HCT116 (cell line): ENCODE data around the gene LIN28A. TPM values are rescaled to one million over a fixed set of nuclear protein-coding genes. Genes with fewer than 3 reads are reported as not detected.

Source experiments
- ATAC-seq: fragments of 200-7000 bp; cut with Tn5 transposase; 2 replicates; pipeline ENCODE4 v1.9.1; 2020; ENCODE audit warnings: mild to moderate bottlenecking, moderate library complexity
- BruUV-seq: library from RNA; stranded (reverse); fragments of 400-500 nt; replicated peaks from 2 replicates; lab custom pipeline; 2021; lab: Mats Ljungman, UMichigan
- CTCF ChIA-PET: fragments of 300-600 bp; sonication (Branson Sonifier 250); formaldehyde crosslinking; loops from one replicate; lab custom pipeline; 2021; ENCODE audit warnings: antibody characterized with exemption; lab: Charles Lee
- POLR2A ChIA-PET: fragments of 300-600, 350-600 bp; sonication (Branson Sonifier 250); formaldehyde crosslinking; loops from one replicate; lab custom pipeline; 2021; ENCODE audit warnings: antibody characterized with exemption; lab: Charles Lee
- RAD21 ChIA-PET, 2 experiments: fragments of 300-600 bp; sonication (Branson Sonifier 250); formaldehyde crosslinking; loops; one replicate each; lab custom pipeline; 2023; ENCODE audit warnings: low total read pairs in 2 of 2; ENCODE audit not compliant: uncharacterized antibody in 2 of 2, unreplicated experiment in 2 of 2, low non-redundant PET in 1 of 2; lab: Charles Lee
- DNase-seq: peaks from one replicate; pipeline ENCODE4 v3.0.0-alpha.2; 2010; ENCODE audit warnings: low read depth, low spot score
- H2AFZ ChIP-seq: fragments of 200-600 bp; shearing (Covaris generic), sonication (generic); 2 replicates; pipeline ENCODE4 v1.6.1; 2017; ENCODE audit warnings: low read depth, mixed run types, mixed read lengths, antibody characterized with exemption, low read length; ENCODE audit not compliant: poor library complexity, severe bottlenecking
- H3K27ac ChIP-seq: 2 replicates; pipeline ENCODE4 v1.5.1; 2012; ENCODE audit warnings: low read depth, low read length
- H3K27me3 ChIP-seq: fragments of 200-600 bp; sonication (generic); 2 replicates; pipeline ENCODE4 v1.6.1; 2016; ENCODE audit warnings: mixed run types, low read length, mixed read lengths; ENCODE audit not compliant: insufficient read depth
- H3K36me3 ChIP-seq, 2 experiments: fragments of 200-500 bp in 1 of 2; fragments of 200-600 bp in 1 of 2; sonication (Bioruptor generic) in 1 of 2; sonication (generic) in 1 of 2; 2 replicates each; pipeline versions ENCODE4 v1.5.1 to v1.6.1; 2014 to 2016; ENCODE audit warnings: low read length in 2 of 2, inconsistent platforms in 1 of 2, mixed read lengths in 1 of 2, mixed run types in 1 of 2; ENCODE audit not compliant: insufficient read depth in 2 of 2, control insufficient read depth in 1 of 2
- H3K4me1 ChIP-seq, 2 experiments: fragments of 200-600 bp in 1 of 2; sonication (generic) in 1 of 2; 2 replicates each; pipeline versions ENCODE4 v1.5.1 to v1.6.1; 2012 to 2017; ENCODE audit warnings: low read length in 2 of 2, inconsistent platforms in 1 of 2, mild to moderate bottlenecking in 1 of 2, mixed read lengths in 1 of 2, mixed run types in 1 of 2, moderate library complexity in 1 of 2; ENCODE audit not compliant: insufficient read depth in 2 of 2, control insufficient read depth in 1 of 2
- H3K4me2 ChIP-seq: fragments of 200-600 bp; sonication (generic); 2 replicates; pipeline ENCODE4 v1.6.1; 2017; ENCODE audit warnings: mixed run types, low read length, mixed read lengths
- H3K4me3 ChIP-seq, 2 experiments: fragments of 200-600 bp in 1 of 2; sonication (generic) in 1 of 2; replicated peaks in 1 of 2; 2 replicates each; pipeline ENCODE4 v1.5.1; 2011 to 2016; ENCODE audit warnings: low read length in 2 of 2, control low read depth in 1 of 2, low read depth in 1 of 2, mild to moderate bottlenecking in 1 of 2, mixed read lengths in 1 of 2, mixed run types in 1 of 2
- H3K79me2 ChIP-seq: fragments of 200-600 bp; sonication (generic); 2 replicates; pipeline ENCODE4 v1.6.1; 2017; ENCODE audit warnings: mild to moderate bottlenecking, mixed run types, low read length, moderate library complexity, mixed read lengths; ENCODE audit not compliant: insufficient read depth
- H3K9ac ChIP-seq: fragments of 200-600 bp; sonication (generic); 2 replicates; pipeline ENCODE4 v1.6.1; 2016; ENCODE audit warnings: low read length, mixed read lengths
- H3K9me2 ChIP-seq: fragments of 200-600 bp; sonication (generic), shearing (Covaris generic); 2 replicates; pipeline ENCODE4 v1.6.1; 2017; ENCODE audit warnings: mixed run types, mild to moderate bottlenecking, moderate library complexity; ENCODE audit not compliant: insufficient read depth
- H3K9me3 ChIP-seq, 2 experiments: fragments of 200-500 bp in 1 of 2; fragments of 200-600 bp in 1 of 2; sonication (Bioruptor generic) in 1 of 2; sonication (generic) in 1 of 2; 2 replicates each; pipeline ENCODE4 v1.6.1; 2014 to 2017; ENCODE audit warnings: low read length in 2 of 2, mixed read lengths in 2 of 2, inconsistent platforms in 1 of 2, low read depth in 1 of 2, mild to moderate bottlenecking in 1 of 2, mixed run types in 1 of 2, moderate library complexity in 1 of 2; ENCODE audit not compliant: control insufficient read depth in 1 of 2, insufficient read depth in 1 of 2
- H4K20me1 ChIP-seq: fragments of 200-600 bp; sonication (generic), shearing (Covaris generic); 2 replicates; pipeline ENCODE4 v1.6.1; 2017; ENCODE audit warnings: mixed run types, mild to moderate bottlenecking, moderate library complexity; ENCODE audit not compliant: insufficient read depth
- CEBPB ChIP-seq: IDR thresholded peaks from 2 replicates; pipeline ENCODE4 v1.6.1; 2012; ENCODE audit warnings: low read depth
- EZH2 ChIP-seq: fragments of 200-600 bp; sonication (generic); IDR thresholded peaks from 2 replicates; pipeline ENCODE4 v1.6.1; 2017; ENCODE audit warnings: antibody characterized with exemption, mixed run types
- SIN3A ChIP-seq: IDR thresholded peaks from 2 replicates; pipeline ENCODE4 v1.6.1; 2012; ENCODE audit warnings: low read depth
- intact Hi-C: fragments of 100-400 bp; cut with micrococcal nuclease; formaldehyde crosslinking; loops from 2 replicates; pipeline ENCODE4 v1.10.0; 2022
- total RNA-seq: library from RNA; stranded (reverse); gene quantifications from one replicate; pipeline ENCODE4 v1.2.1, GENCODE V29; 2021; ENCODE audit not compliant: unreplicated experiment
- TF ChIP-seq, protein P1 (sequence below): IDR thresholded peaks from 2 replicates; pipeline ENCODE4 v1.6.1; 2012; ENCODE audit warnings: low read depth

The LIN28A gene
- total RNA-seq, 1 experiment from 2014 or later: 1.4 TPM

DNA sequence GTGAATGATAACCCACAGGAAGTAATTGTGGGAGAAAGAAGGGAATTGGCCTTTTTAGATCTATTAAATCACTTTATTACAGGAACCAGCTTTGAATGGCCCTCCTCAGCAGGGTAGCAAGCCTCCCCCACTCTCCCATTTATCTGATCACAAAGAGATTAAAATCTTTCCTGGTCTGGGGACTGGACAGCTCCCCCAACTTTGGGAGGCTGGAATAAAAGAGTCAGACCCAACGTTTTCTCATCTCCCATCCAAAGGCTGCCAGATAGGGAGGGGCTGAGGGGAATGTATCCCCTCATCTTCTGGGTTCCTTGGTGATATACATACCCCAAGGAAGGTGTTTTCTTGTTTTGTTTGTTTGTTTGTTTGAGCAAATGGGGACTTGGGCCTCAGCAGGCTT, 2.4 kb downstream of the LIN28A start:
- ChIA-PET CTCF (interaction anchor here (0.8 kb wide), 1 partner anchor 32 kb away, joined by 3 read pairs; no protein-coding TSS in a partner anchor), POLR2A (interaction anchor here (0.7 kb wide), 1 partner anchor 387 kb away, joined by 3 read pairs; no protein-coding TSS in a partner anchor), RAD21 (no interaction called here)
- no peaks in the 10 kb centered on the region; the same call in 1 of the 2 replicates for H3K27me3 ChIP-seq
- no peaks in the 10 kb centered on the region for H4K20me1 ChIP-seq
- no peak overlapping the region for H3K4me3 ChIP-seq
- no peak overlapping the region for H2AFZ ChIP-seq
- intact Hi-C loops: no loop called here
- no TSS peak for BruUV-seq
- no peak overlapping the region for H3K4me2 ChIP-seq
- TF ChIP-seq CEBPB: no peak
- TF ChIP-seq EZH2: no peak
- no peak for TF ChIP-seq SIN3A
- TF ChIP-seq, protein P1, sequence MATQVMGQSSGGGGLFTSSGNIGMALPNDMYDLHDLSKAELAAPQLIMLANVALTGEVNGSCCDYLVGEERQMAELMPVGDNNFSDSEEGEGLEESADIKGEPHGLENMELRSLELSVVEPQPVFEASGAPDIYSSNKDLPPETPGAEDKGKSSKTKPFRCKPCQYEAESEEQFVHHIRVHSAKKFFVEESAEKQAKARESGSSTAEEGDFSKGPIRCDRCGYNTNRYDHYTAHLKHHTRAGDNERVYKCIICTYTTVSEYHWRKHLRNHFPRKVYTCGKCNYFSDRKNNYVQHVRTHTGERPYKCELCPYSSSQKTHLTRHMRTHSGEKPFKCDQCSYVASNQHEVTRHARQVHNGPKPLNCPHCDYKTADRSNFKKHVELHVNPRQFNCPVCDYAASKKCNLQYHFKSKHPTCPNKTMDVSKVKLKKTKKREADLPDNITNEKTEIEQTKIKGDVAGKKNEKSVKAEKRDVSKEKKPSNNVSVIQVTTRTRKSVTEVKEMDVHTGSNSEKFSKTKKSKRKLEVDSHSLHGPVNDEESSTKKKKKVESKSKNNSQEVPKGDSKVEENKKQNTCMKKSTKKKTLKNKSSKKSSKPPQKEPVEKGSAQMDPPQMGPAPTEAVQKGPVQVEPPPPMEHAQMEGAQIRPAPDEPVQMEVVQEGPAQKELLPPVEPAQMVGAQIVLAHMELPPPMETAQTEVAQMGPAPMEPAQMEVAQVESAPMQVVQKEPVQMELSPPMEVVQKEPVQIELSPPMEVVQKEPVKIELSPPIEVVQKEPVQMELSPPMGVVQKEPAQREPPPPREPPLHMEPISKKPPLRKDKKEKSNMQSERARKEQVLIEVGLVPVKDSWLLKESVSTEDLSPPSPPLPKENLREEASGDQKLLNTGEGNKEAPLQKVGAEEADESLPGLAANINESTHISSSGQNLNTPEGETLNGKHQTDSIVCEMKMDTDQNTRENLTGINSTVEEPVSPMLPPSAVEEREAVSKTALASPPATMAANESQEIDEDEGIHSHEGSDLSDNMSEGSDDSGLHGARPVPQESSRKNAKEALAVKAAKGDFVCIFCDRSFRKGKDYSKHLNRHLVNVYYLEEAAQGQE: peak; percentile 7; the same call in 1 of the 2 replicates
- H3K4me1 ChIP-seq: peaks cover 0 to 26% of the 10 kb centered on the region in 2 experiments; a peak in 3 of 4 replicates
- no peaks in the 10 kb centered on the region for H3K9me2 ChIP-seq
- no peak overlapping the region for H3K27ac ChIP-seq
- H3K79me2 ChIP-seq: no peaks in the 10 kb centered on the region
- DNase-seq (no peak), ATAC-seq (no peak)
- H3K36me3 ChIP-seq: no peaks in the 10 kb centered on the region
- no peak overlapping the region for H3K9ac ChIP-seq
- H3K9me3 ChIP-seq: no peaks in the 10 kb centered on the region
